ENCODE results near the gene GNG4. TPM values are rescaled to one million over a fixed set of nuclear protein-coding genes. Genes with fewer than 3 reads are reported as not detected.
A peak's percentile ranks its signal among the peaks of the same experiment; 100 is the strongest.

Gene GNG4
- total and polyA plus RNA-seq, 10 of the 15 experiments (the other 5 are each of a cell fraction or from before 2014, with no cell fraction given), result 0.03 to 0.15 (median 0.15) TPM; not detected in 7

- no peak overlapping the region for H3K27ac ChIP-seq (ENCODE audit: control insufficient read depth, insufficient read depth)
- BruUV-seq (replicated peaks), result no TSS peak
- in situ Hi-C loops (cut with MboI), result no loop called here
- H4K20me1 ChIP-seq (ENCODE audit: control insufficient read depth, insufficient read depth), result no peaks in the 10 kb centered on the region
- H3K79me2 ChIP-seq (ENCODE audit: control insufficient read depth, insufficient read depth, low read length), result no peaks in the 10 kb centered on the region
- H3K4me1 ChIP-seq (ENCODE audit: control insufficient read depth, insufficient read depth, low read length), result peaks cover 12% of the 10 kb centered on the region; the same call in 1 of the 2 replicates
- no peaks in the 10 kb centered on the region for H3K36me3 ChIP-seq (ENCODE audit: control insufficient read depth in 2 of 2, insufficient read depth in 2 of 2, low read length in 1 of 2)
- ATAC-seq, result no peak
- H3K4me2 ChIP-seq (ENCODE audit: control insufficient read depth, insufficient read depth), result no peak overlapping the region
- FAIRE-seq, result no peak
- TF ChIP-seq YY1 (IDR thresholded peaks at IDR 0.05; ENCODE audit: low read depth, low read length) (0 out of 2 replicates have a peak, but pooled peaks have one; percentile 9), NFYA (IDR thresholded peaks at IDR 0.05; ENCODE audit: borderline replicate concordance, low read depth, low read length) (no peak)
- peaks cover 1 to 3% of the 10 kb centered on the region in 2 experiments; a peak in 3 of 4 replicates for H3K27me3 ChIP-seq (replicated peaks in 1 of 2; ENCODE audit: control insufficient read depth in 2 of 2, insufficient read depth in 2 of 2, low read length in 1 of 2)
- ChIA-PET RAD21 (ENCODE audit: unreplicated experiment) (no interaction called here), CTCF (no interaction called here), POLR2A (no interaction called here), SMC1A (ENCODE audit: uncharacterized antibody, unreplicated experiment) (no interaction called here)
- H2AFZ ChIP-seq (ENCODE audit: control insufficient read depth, low read depth, low read length), result no peak overlapping the region
- 47% methylated on average over 11 of the region's 11 CpGs for WGBS (ENCODE audit: insufficient coverage, insufficient replicate concordance, low lambda C conversion rate, missing lambda C conversion rate)
- no peak for DNase-seq (ENCODE audit: low read depth, low spot score)
- H3K9me3 ChIP-seq (replicated peaks; ENCODE audit: control insufficient read depth, insufficient read depth, low read length), result no peaks in the 10 kb centered on the region
- no peak overlapping the region for H3K4me3 ChIP-seq
- H3K9ac ChIP-seq (ENCODE audit: control insufficient read depth, insufficient read depth, low read length), result no peak overlapping the region
- intact Hi-C loops (cut with micrococcal nuclease; ENCODE audit: unreplicated experiment), result no loop called here
These were observed 6.6 kb downstream of the GNG4 start for GRCh38 chr1:235642943-235643371.

GRCh38 chr1:235642011-235642942 lies 7.3 kb downstream of the GNG4 start:
- H4K20me1 ChIP-seq (ENCODE audit: control insufficient read depth, insufficient read depth), result no peaks in the 10 kb centered on the region
- WGBS (ENCODE audit: insufficient coverage, insufficient replicate concordance, low lambda C conversion rate, missing lambda C conversion rate), result 22% methylated on average over 47 of the region's 47 CpGs
- no peak overlapping the region for H3K27ac ChIP-seq (ENCODE audit: control insufficient read depth, insufficient read depth)
- peak overlapping the region; percentile 67 for H3K4me2 ChIP-seq (ENCODE audit: control insufficient read depth, insufficient read depth)
- in situ Hi-C loops (cut with MboI) (no loop called here), intact Hi-C loops (cut with micrococcal nuclease; ENCODE audit: unreplicated experiment) (no loop called here)
- H3K9me3 ChIP-seq (replicated peaks; ENCODE audit: control insufficient read depth, insufficient read depth, low read length), result no peaks in the 10 kb centered on the region
- H3K79me2 ChIP-seq (ENCODE audit: control insufficient read depth, insufficient read depth, low read length), result no peaks in the 10 kb centered on the region
- ChIA-PET SMC1A (ENCODE audit: uncharacterized antibody, unreplicated experiment) (no interaction called here), POLR2A (no interaction called here), CTCF (no interaction called here), RAD21 (ENCODE audit: unreplicated experiment) (no interaction called here)
- BruUV-seq (replicated peaks), result no TSS peak
- H3K27me3 ChIP-seq (replicated peaks in 1 of 2; ENCODE audit: control insufficient read depth in 2 of 2, insufficient read depth in 2 of 2, low read length in 1 of 2), result peaks cover 0 to 2% of the 10 kb centered on the region in 2 experiments; a peak in 1 of 4 replicates
- H3K4me3 ChIP-seq, result no peak overlapping the region
- FAIRE-seq (no peak), DNase-seq (ENCODE audit: low read depth, low spot score) (no peak), ATAC-seq (peak; percentile 31; the same call in 2 of the 3 replicates)
- no peak overlapping the region for H3K9ac ChIP-seq (ENCODE audit: control insufficient read depth, insufficient read depth, low read length)
- H2AFZ ChIP-seq (ENCODE audit: control insufficient read depth, low read depth, low read length), result no peak overlapping the region; the same call in 1 of the 2 replicates
- no peaks in the 10 kb centered on the region for H3K36me3 ChIP-seq (ENCODE audit: control insufficient read depth in 2 of 2, insufficient read depth in 2 of 2, low read length in 1 of 2)
- peaks cover 12% of the 10 kb centered on the region; the same call in 1 of the 2 replicates for H3K4me1 ChIP-seq (ENCODE audit: control insufficient read depth, insufficient read depth, low read length)
- TF ChIP-seq JUND (IDR thresholded peaks at IDR 0.05; ENCODE audit: low read depth, low read length) (no peak), NBN (IDR thresholded peaks at IDR 0.05) (no peak), ATF3 (IDR thresholded peaks at IDR 0.05; ENCODE audit: borderline replicate concordance, extremely low read depth, low read depth, low read length) (no peak), RUNX3 (IDR thresholded peaks at IDR 0.05; ENCODE audit: low read length) (peak; percentile 73), NRF1 (conservative IDR thresholded peaks at IDR 0.05; ENCODE audit: low read depth, low read length) (no peak), ELK1 (IDR thresholded peaks at IDR 0.05; ENCODE audit: low read depth, low read length) (no peak), KAT2A (conservative IDR thresholded peaks at IDR 0.05; ENCODE audit: control insufficient read depth, low read depth, low read length) (no peak), POLR2AphosphoS2 (IDR thresholded peaks at IDR 0.05; ENCODE audit: low read depth, low read length) (no peak), MYC (IDR thresholded peaks at IDR 0.05; ENCODE audit: insufficient read depth, insufficient read length, insufficient replicate concordance, low read length, severe bottlenecking) (no peak)
